Islet of Langerhans (tissue), 1 donor: Measurements from ENCODE around the gene NOL8.

Experiments used
- FAIRE-seq: peaks from one replicate; lab custom pipeline; 2011; peaks lifted over from hg19 to GRCh38; lab: Jason Lieb, UNC

The NOL8 gene

DNA sequence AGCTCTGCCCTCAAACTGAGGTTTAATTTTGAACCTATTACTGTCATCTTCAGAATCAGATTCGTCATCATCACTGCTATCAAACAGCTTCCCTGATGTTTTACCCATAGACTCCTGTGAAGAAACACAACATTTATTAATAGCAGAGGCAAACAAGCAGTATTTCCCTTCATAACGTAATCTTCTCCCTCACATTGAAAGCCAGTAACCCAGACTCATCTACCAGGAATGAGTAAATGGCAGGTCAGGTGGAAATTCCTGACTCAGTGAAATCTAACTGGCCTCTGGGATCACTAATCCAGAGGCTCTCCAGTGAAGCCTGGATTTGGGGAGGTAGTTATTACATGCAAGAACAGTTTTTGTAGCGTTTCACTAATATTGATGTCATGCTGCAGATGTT is 14.6 kb downstream of the NOL8 start:
- peak; percentile 90 for FAIRE-seq

GRCh38 chr9:92308893-92309292 is 16.3 kb downstream of the NOL8 start:
- no peak for FAIRE-seq

GRCh38 chr9:92300936-92301335 is 24.2 kb downstream of the NOL8 start:
- FAIRE-seq: no peak

DNA sequence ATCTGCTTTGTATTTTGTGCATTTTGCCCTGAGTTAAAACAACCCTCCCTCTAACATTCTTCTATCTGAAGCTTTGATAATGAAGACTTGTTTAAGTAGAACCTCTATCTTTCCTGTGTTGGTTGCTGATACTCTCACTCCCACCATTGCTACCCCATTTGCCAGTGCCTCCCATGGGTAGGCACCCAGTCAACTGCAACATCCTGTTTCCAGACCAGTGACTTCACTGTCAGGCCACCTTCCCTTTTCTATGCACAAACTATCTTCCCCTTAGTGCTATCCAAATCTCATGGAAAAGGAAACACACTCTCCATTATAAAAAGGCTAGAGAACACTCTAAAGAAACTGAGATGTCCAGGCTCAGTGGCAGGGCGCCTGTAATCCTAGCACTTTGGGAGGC is 26.0 kb downstream of the NOL8 start:
- FAIRE-seq: no peak

- FAIRE-seq: no peak
Measured at GRCh38 chr9:92298036-92298435, 27.1 kb downstream of the NOL8 start.

GRCh38 chr9:92297611-92298010 is 27.5 kb downstream of the NOL8 start:
- no peak for FAIRE-seq

DNA sequence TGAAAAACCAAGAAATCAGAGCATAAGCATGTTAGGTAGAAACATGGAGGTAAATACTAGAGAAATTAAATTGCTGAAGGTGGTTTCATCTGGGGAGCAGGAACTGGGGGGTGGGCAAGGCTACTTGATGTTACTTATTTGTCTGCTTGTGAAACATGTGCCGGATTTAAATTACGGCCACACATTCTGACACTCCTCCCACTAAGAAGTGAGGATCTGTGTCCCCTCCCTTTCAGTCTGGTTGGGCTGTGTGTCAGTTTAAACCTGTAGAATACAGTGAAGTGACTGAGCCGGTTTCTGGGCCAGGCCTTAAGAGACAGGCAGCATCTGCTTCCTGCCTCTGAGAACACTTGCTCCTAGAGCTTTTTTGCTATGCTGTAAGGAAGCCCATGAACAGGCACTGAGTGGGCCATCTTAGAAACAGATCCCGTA is 29.3 kb downstream of the NOL8 start:
- no peak for FAIRE-seq

GRCh38 chr9:92295240-92295790 is 29.8 kb downstream of the NOL8 start:
- FAIRE-seq: no peak

DNA sequence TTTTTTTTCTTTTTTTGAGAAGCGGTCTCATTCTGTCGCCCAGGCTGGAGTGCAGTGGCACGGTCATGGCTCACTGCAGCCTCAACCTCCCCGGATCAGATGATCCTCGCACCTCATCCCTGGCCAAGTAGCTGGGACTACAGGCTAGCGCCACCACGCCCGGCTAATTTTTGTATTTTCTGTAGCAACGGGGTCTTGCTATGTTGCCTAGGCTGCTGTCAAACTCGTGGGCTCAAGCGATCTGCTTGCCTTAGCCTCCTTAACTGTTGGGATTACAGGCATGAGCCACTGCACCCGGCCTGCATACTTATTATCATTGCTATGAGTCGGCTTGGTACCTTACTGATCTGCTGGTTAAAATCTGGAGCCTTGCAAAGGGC is 30.9 kb downstream of the NOL8 start:
- no peak for FAIRE-seq

GRCh38 chr9:92293452-92294296 is 31.5 kb downstream of the NOL8 start, which contains the start of gene IARS1:
IARS1 (minus strand) TSS chr9:92293697; CDS start chr9:92289419, 4,278 bp downstream.
- FAIRE-seq: peak; percentile 79

- peak; percentile 78 for FAIRE-seq
Measured at GRCh38 chr9:92293075-92293354, 32.1 kb downstream of the NOL8 start.

DNA sequence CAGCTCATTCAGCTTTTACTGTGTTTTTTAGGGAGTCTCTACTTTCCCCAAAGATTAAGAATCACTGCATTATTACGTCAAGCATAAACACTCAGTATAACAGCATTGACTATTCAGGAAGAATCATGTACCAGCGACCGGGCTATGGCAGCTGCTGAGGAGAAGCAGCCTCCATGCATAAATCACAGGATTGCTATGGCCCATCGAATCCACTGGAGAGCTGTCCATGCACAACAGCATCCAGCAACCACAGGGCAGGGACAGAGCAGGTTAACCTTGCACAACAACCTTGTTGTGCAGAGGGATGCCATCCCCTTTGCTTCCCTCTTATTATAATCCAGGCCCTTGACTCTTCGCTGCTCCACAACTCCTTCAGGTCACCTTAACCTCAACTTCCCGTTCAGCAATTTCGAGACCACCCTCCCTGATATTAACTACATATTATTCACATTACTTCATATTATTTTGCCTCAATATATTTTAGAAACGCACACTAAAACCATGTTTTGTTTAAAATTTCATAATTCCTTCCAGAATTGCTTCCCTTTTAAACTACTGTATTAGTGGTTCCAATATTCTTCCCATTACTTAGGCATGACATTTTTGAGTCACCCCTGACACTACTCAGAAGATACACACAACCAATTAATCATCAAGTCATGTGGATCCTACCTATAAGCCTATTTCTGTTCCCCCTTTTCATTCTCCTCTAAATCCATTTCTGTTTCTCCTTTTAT is 32.6 kb downstream of the NOL8 start:
- no peak for FAIRE-seq

GRCh38 chr9:92291577-92291976 is 33.6 kb downstream of the NOL8 start:
- no peak for FAIRE-seq

GRCh38 chr9:92290785-92291429 is 34.2 kb downstream of the NOL8 start:
- no peak for FAIRE-seq

DNA sequence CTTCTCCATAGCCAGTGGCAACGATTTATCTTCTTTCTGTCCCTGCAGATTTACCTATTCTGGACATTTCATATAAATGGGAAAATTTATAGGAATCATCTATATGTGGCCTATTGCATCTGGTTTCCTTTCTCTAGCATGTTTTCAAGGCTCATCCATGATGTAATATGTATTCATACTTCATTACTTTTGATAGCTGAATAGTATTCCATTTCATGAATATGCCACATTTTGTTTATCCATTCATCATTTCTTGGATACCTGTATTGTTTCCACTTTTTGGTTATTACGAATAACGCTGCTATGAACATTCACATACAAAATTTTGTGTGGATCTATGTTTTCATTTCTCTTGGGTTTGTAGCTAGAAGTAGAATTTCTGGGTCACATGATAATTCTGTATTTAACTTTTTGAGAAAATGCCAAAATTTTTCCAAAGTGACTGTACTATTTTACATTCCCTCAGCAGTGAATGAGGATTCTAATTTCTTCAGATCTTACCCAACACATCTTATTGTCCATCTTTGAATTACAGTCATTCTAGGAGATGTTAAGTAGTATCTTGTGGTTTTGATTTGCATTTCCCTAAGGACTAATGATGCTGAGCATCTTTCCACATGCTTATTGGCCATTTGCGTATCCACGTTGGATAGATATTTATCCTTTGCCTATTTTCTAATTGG is 35.3 kb downstream of the NOL8 start:
- no peak for FAIRE-seq

DNA sequence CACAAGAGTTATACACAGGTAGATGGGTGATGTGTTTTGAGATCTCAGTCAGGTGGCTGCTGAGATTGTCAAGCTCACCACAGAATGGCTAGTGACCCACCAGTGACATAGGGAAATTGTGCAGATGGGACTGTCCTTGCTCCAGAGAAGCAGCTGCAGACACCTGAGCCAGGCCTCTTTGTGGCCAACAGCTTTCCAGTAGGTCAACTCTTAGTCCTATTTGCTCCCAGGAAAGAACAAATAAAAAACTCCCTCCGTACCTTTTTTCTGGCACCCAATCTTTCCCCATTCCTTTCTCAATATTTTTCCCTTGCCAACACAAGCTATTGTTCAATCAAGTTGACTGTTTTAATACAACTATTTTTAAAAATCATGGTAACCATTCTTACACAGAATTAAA is 45.8 kb downstream of the NOL8 start:
- no peak for FAIRE-seq

DNA sequence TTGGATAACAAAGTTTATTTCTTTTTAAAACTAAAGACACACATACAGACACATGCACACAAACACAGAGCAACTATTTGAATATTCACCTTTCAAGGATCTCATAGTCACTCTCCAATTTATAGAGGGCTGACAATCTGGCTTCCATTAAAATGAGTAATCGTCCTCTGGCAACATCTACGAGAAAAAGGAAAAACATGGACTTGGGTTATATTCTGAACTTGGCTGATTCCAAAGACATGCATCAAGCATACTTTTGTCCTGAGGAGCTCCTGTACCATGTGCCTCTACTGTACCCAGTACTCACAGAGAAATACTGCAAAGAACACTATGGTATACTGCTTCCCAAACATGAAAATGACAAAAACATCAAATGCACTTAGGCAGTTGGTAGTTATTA is 47.0 kb downstream of the NOL8 start:
- FAIRE-seq: no peak

GRCh38 chr9:92276331-92277032 is 48.7 kb downstream of the NOL8 start:
- no peak for FAIRE-seq

GRCh38 chr9:92275541-92275940 is 49.6 kb downstream of the NOL8 start:
- no peak for FAIRE-seq

- FAIRE-seq: no peak
Measured at GRCh38 chr9:92270511-92270910, 54.6 kb downstream of the NOL8 start.

GRCh38 chr9:92266486-92266885 is 58.7 kb downstream of the NOL8 start:
- FAIRE-seq: no peak

DNA sequence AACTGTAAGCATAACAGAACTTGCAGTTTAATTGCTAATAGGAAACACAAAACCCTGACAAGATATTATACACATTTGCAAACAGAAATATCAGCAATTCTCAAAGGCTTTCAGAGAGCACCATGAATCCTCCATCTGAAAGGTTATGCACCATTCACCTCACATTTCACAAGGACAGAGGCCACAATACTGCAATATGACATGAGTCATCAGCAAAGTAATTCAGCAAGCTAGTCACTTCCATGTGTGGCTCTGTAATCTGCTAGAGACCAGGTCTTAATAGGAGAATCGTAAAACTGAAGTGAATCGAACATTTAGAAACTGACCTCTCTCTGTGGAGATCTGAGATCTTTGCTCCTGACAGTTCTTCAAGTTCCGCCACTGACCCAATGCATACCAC is 60.0 kb downstream of the NOL8 start:
- no peak for FAIRE-seq
